HepG2 (cell line): ENCODE data around the gene PROS1. TPM values are rescaled to one million over a fixed set of nuclear protein-coding genes. Genes with fewer than 3 reads are reported as not detected.

ENCODE experiments used
- KAT8 ChIP-seq: IDR thresholded peaks from 2 replicates; pipeline ENCODE4 v1.6.1; 2016; ENCODE audit warnings: missing genetic modification reagents, missing compliant biosample characterization
- POLR2G ChIP-seq: fragments of 200-400 bp; formaldehyde crosslinking; IDR thresholded peaks from 2 replicates; pipeline ENCODE4 v1.6.1; 2018; ENCODE audit warnings: mild to moderate bottlenecking, low read depth, low read length, moderate library complexity
- SNAI1 ChIP-seq: sonication (generic); formaldehyde crosslinking; IDR thresholded peaks from 2 replicates; pipeline ENCODE4 v1.5.0; 2020; ENCODE audit warnings: mild to moderate bottlenecking, missing genetic modification reagents, borderline replicate concordance
- SRSF1 ChIP-seq: fragments of 200-400 bp; formaldehyde crosslinking; optimal IDR thresholded peaks from 2 replicates; pipeline ENCODE3; 2017; ENCODE audit warnings: mild to moderate bottlenecking, low read depth, low read length, moderate library complexity
- polyA plus RNA-seq, 8 experiments: library from polyadenylated mRNA; depleted of rRNA in 3 of 8; stranded (reverse) in 7 of 8; unstranded in 1 of 8; fragments of >200 nt; fragmentation: Illumina TruSeq in 4 of 8; extraction: Trizol in 4 of 8; gene quantifications; 2 replicates each; pipeline versions ENCODE4 v1.2.1 to v1.2.3, GENCODE V29; 2011 to 2016; ENCODE audit warnings: low read depth in 4 of 8, missing spikeins in 1 of 8, mixed read lengths in 1 of 8; ENCODE audit not compliant: insufficient read depth in 1 of 8
- total RNA-seq, 5 experiments: library from RNA; depleted of rRNA; stranded (reverse); fragments of >200 nt; fragmentation: Illumina TruSeq; extraction: Trizol; gene quantifications; 2 replicates each; pipeline ENCODE4 v1.2.3, GENCODE V29; 2016; ENCODE audit warnings: low read depth in 1 of 5
- TF ChIP-seq, protein P1 (sequence below): sonication (generic); formaldehyde crosslinking; IDR thresholded peaks from 2 replicates; pipeline ENCODE4 v1.4.0; 2020; ENCODE audit warnings: mild to moderate bottlenecking, low read depth, missing genetic modification reagents
- TF ChIP-seq, protein P2 (sequence below): IDR thresholded peaks from 2 replicates; pipeline ENCODE4 v1.6.1; 2012; ENCODE audit warnings: low read depth, low read length, improper control_type of control experiment
- TF ChIP-seq, protein P3 (sequence below): sonication (generic); formaldehyde crosslinking; IDR thresholded peaks from 2 replicates; pipeline ENCODE4 v1.4.0; 2020; ENCODE audit warnings: mild to moderate bottlenecking, missing genetic modification reagents
- TF ChIP-seq, protein P4 (sequence below): sonication (generic); formaldehyde crosslinking; IDR thresholded peaks from 2 replicates; pipeline ENCODE4 v1.8.0; 2022; ENCODE audit warnings: missing genetic modification reagents, mild to moderate bottlenecking, moderate library complexity, borderline replicate concordance
- TF ChIP-seq, protein P5 (sequence below): sonication (generic); formaldehyde crosslinking; conservative IDR thresholded peaks from 2 replicates; pipeline ENCODE4 v1.8.0; 2022; ENCODE audit warnings: mild to moderate bottlenecking, moderate library complexity, missing genetic modification reagents
- TF ChIP-seq, protein P6 (sequence below): sonication (generic); formaldehyde crosslinking; IDR thresholded peaks from 2 replicates; pipeline ENCODE4 v1.4.0; 2020; ENCODE audit warnings: missing genetic modification reagents
- TF ChIP-seq, protein P7 (sequence below): sonication (generic); formaldehyde crosslinking; IDR thresholded peaks from 2 replicates; pipeline ENCODE4 v1.4.0; 2020; ENCODE audit warnings: missing genetic modification reagents, borderline replicate concordance

PROS1 gene
- total and polyA plus RNA-seq, 2 of the 13 experiments (the other 11 are each of a cell fraction or from before 2014, with no cell fraction given): 63.8 to 76.8 TPM

DNA sequence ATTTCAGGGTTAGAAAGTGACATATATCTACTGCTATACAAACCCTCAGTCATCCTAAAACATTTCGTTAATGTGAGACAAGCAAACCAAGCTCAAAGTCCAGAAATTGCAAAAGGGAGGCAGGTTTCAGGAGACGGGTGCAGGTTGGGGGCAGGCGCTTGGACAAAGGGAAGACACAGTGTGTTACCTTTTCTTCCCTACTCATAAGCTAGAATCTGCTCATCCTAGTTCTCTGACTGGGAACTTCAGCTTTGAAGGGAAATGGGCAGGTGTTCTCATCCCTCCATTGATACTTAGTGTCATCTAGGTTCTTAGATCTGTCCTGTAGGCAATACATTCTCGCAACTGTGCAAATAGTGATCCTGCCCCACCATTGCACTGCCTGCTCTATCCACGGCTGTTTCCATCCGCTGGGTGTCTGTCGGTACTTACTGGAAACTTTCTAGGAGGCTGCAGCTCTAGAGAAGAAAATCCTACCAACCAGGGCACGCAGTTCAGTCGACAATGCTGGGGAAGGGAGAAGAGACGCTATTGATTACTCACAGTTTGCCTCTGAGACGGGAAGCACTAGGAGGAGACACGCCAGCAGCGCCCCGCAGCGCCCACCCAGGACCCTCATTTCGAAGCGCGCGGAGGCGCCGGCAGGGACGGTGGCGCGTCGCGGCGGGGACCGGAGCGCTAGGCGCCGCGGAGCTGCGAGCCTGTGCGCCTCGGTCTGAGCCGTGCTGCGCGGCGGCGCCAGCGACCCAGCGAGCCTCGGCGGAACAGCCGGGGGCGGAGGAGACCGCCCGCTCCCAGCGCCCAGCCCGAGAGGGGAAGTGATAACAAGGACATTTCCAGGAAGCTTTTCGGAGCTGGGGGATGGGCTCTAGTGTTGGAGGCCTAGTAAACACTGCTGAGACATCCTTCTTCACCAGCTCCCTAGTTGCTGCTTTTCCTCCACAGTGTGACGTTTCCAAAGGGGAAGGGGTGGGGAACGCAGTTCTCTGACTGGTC is at the start of gene PROS1 (continued):
- TF ChIP-seq KAT8 (CRISPR knock-in tag) (peak; percentile 74), SRSF1 (no peak), SNAI1 (CRISPR knock-in tag) (no peak), POLR2G (peak; percentile 54; the same call in 1 of the 2 replicates)
- TF ChIP-seq, protein P1, sequence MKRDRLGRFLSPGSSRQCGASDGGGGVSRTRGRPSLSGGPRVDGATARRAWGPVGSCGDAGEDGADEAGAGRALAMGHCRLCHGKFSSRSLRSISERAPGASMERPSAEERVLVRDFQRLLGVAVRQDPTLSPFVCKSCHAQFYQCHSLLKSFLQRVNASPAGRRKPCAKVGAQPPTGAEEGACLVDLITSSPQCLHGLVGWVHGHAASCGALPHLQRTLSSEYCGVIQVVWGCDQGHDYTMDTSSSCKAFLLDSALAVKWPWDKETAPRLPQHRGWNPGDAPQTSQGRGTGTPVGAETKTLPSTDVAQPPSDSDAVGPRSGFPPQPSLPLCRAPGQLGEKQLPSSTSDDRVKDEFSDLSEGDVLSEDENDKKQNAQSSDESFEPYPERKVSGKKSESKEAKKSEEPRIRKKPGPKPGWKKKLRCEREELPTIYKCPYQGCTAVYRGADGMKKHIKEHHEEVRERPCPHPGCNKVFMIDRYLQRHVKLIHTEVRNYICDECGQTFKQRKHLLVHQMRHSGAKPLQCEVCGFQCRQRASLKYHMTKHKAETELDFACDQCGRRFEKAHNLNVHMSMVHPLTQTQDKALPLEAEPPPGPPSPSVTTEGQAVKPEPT: no peak
- TF ChIP-seq, protein P2, sequence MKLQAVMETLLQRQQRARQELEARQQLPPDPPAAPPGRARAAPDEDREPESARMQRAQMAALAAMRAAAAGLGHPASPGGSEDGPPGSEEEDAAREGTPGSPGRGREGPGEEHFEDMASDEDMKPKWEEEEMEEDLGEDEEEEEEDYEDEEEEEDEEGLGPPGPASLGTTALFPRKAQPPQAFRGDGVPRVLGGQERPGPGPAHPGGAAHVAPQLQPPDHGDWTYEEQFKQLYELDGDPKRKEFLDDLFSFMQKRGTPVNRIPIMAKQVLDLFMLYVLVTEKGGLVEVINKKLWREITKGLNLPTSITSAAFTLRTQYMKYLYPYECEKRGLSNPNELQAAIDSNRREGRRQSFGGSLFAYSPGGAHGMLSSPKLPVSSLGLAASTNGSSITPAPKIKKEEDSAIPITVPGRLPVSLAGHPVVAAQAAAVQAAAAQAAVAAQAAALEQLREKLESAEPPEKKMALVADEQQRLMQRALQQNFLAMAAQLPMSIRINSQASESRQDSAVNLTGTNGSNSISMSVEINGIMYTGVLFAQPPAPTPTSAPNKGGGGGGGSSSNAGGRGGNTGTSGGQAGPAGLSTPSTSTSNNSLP: no peak
- TF ChIP-seq, protein P3, sequence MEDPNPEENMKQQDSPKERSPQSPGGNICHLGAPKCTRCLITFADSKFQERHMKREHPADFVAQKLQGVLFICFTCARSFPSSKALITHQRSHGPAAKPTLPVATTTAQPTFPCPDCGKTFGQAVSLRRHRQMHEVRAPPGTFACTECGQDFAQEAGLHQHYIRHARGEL (CRISPR knock-in tag): no peak
- TF ChIP-seq, protein P4, sequence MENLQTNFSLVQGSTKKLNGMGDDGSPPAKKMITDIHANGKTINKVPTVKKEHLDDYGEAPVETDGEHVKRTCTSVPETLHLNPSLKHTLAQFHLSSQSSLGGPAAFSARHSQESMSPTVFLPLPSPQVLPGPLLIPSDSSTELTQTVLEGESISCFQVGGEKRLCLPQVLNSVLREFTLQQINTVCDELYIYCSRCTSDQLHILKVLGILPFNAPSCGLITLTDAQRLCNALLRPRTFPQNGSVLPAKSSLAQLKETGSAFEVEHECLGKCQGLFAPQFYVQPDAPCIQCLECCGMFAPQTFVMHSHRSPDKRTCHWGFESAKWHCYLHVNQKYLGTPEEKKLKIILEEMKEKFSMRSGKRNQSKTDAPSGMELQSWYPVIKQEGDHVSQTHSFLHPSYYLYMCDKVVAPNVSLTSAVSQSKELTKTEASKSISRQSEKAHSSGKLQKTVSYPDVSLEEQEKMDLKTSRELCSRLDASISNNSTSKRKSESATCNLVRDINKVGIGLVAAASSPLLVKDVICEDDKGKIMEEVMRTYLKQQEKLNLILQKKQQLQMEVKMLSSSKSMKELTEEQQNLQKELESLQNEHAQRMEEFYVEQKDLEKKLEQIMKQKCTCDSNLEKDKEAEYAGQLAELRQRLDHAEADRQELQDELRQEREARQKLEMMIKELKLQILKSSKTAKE (CRISPR knock-in tag): peak; percentile 25; the same call in 1 of the 2 replicates
- TF ChIP-seq, protein P5, sequence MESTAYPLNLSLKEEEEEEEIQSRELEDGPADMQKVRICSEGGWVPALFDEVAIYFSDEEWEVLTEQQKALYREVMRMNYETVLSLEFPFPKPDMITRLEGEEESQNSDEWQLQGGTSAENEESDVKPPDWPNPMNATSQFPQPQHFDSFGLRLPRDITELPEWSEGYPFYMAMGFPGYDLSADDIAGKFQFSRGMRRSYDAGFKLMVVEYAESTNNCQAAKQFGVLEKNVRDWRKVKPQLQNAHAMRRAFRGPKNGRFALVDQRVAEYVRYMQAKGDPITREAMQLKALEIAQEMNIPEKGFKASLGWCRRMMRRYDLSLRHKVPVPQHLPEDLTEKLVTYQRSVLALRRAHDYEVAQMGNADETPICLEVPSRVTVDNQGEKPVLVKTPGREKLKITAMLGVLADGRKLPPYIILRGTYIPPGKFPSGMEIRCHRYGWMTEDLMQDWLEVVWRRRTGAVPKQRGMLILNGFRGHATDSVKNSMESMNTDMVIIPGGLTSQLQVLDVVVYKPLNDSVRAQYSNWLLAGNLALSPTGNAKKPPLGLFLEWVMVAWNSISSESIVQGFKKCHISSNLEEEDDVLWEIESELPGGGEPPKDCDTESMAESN (CRISPR knock-in tag): peak; percentile 90
- TF ChIP-seq, protein P6, sequence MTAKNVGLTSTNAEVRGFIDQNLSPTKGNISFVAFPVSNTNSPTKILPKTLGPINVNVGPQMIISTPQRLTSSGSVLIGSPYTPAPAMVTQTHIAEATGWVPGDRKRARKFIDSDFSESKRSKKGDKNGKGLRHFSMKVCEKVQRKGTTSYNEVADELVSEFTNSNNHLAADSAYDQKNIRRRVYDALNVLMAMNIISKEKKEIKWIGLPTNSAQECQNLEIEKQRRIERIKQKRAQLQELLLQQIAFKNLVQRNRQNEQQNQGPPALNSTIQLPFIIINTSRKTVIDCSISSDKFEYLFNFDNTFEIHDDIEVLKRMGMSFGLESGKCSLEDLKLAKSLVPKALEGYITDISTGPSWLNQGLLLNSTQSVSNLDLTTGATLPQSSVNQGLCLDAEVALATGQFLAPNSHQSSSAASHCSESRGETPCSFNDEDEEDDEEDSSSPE (CRISPR knock-in tag): 0 out of 2 replicates have a peak, but pooled peaks have one; percentile 43
- TF ChIP-seq, protein P7, sequence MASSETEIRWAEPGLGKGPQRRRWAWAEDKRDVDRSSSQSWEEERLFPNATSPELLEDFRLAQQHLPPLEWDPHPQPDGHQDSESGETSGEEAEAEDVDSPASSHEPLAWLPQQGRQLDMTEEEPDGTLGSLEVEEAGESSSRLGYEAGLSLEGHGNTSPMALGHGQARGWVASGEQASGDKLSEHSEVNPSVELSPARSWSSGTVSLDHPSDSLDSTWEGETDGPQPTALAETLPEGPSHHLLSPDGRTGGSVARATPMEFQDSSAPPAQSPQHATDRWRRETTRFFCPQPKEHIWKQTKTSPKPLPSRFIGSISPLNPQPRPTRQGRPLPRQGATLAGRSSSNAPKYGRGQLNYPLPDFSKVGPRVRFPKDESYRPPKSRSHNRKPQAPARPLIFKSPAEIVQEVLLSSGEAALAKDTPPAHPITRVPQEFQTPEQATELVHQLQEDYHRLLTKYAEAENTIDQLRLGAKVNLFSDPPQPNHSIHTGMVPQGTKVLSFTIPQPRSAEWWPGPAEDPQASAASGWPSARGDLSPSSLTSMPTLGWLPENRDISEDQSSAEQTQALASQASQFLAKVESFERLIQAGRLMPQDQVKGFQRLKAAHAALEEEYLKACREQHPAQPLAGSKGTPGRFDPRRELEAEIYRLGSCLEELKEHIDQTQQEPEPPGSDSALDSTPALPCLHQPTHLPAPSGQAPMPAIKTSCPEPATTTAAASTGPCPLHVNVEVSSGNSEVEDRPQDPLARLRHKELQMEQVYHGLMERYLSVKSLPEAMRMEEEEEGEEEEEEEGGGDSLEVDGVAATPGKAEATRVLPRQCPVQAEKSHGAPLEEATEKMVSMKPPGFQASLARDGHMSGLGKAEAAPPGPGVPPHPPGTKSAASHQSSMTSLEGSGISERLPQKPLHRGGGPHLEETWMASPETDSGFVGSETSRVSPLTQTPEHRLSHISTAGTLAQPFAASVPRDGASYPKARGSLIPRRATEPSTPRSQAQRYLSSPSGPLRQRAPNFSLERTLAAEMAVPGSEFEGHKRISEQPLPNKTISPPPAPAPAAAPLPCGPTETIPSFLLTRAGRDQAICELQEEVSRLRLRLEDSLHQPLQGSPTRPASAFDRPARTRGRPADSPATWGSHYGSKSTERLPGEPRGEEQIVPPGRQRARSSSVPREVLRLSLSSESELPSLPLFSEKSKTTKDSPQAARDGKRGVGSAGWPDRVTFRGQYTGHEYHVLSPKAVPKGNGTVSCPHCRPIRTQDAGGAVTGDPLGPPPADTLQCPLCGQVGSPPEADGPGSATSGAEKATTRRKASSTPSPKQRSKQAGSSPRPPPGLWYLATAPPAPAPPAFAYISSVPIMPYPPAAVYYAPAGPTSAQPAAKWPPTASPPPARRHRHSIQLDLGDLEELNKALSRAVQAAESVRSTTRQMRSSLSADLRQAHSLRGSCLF: no peak
